ENCODE data around the gene ROBO1.

Gene ROBO1

GRCh38 chr3:78788839-78789238 is 979.0 kb downstream of the ROBO1 start:
- no peak for ATAC-seq (ENCODE audit: insufficient read depth, low read depth)
- H4K20me1 ChIP-seq (ENCODE audit: insufficient read depth, low read length) = no peaks in the 10 kb centered on the region
- H3K4me3 ChIP-seq (ENCODE audit: low read depth in 1 of 2, low read length in 2 of 2) = no peak overlapping the region
- H3K36me3 ChIP-seq (ENCODE audit: insufficient read depth, low read length) = no peaks in the 10 kb centered on the region
- no peaks in the 10 kb centered on the region for H3K27me3 ChIP-seq (ENCODE audit: insufficient read depth, low read length, poor library complexity)
- no peak overlapping the region for H2AFZ ChIP-seq (ENCODE audit: low read depth, low read length)
- no peaks in the 10 kb centered on the region for H3K9me3 ChIP-seq (ENCODE audit: insufficient read depth, low read length, severe bottlenecking)
- TF ChIP-seq CTCF (IDR thresholded peaks at IDR 0.05; ENCODE audit: borderline replicate concordance, extremely low read depth, low read length, poor library complexity, severe bottlenecking) = no peak
- no peak for TF ChIP-seq EZH2 (IDR thresholded peaks at IDR 0.05; ENCODE audit: borderline replicate concordance, low read depth, low read length, severe bottlenecking)
- no peak overlapping the region for H3K4me2 ChIP-seq (ENCODE audit: insufficient read depth, low read length)
- no peaks in the 10 kb centered on the region for H3K79me2 ChIP-seq (ENCODE audit: insufficient read depth, low read length)
- no peaks in the 10 kb centered on the region for H3K4me1 ChIP-seq (ENCODE audit: insufficient read depth, low read length)
- no peak overlapping the region for H3K27ac ChIP-seq (ENCODE audit: low read length)
- no peak for DNase-seq
- no peak overlapping the region for H3K9ac ChIP-seq (ENCODE audit: low read depth, low read length)

- Histone ChIP-seq H3K4me3 (ENCODE audit: low read depth in 1 of 2, low read length in 2 of 2) (no peak overlapping the region), H3K36me3 (ENCODE audit: insufficient read depth, low read length) (no peaks in the 10 kb centered on the region), H4K20me1 (ENCODE audit: insufficient read depth, low read length) (no peaks in the 10 kb centered on the region), H3K9ac (ENCODE audit: low read depth, low read length) (no peak overlapping the region), H2AFZ (ENCODE audit: low read depth, low read length) (no peak overlapping the region), H3K79me2 (ENCODE audit: insufficient read depth, low read length) (no peaks in the 10 kb centered on the region), H3K4me2 (ENCODE audit: insufficient read depth, low read length) (no peak overlapping the region), H3K27ac (ENCODE audit: low read length) (no peak overlapping the region), H3K4me1 (ENCODE audit: insufficient read depth, low read length) (no peaks in the 10 kb centered on the region), H3K9me3 (ENCODE audit: insufficient read depth, low read length, severe bottlenecking) (no peaks in the 10 kb centered on the region), H3K27me3 (ENCODE audit: insufficient read depth, low read length, poor library complexity) (no peaks in the 10 kb centered on the region)
- no peak for DNase-seq
- ATAC-seq (ENCODE audit: insufficient read depth, low read depth) = no peak
- TF ChIP-seq CTCF (IDR thresholded peaks at IDR 0.05; ENCODE audit: borderline replicate concordance, extremely low read depth, low read length, poor library complexity, severe bottlenecking) (no peak), EZH2 (IDR thresholded peaks at IDR 0.05; ENCODE audit: borderline replicate concordance, low read depth, low read length, severe bottlenecking) (no peak)
These were observed 982.8 kb downstream of the ROBO1 start for GRCh38 chr3:78785004-78785403.

- no peak for TF ChIP-seq CTCF (IDR thresholded peaks at IDR 0.05; ENCODE audit: borderline replicate concordance, extremely low read depth, low read length, poor library complexity, severe bottlenecking)
- no peak for TF ChIP-seq EZH2 (IDR thresholded peaks at IDR 0.05; ENCODE audit: borderline replicate concordance, low read depth, low read length, severe bottlenecking)
- H3K4me2 ChIP-seq (ENCODE audit: insufficient read depth, low read length) = no peak overlapping the region
- no peak overlapping the region for H2AFZ ChIP-seq (ENCODE audit: low read depth, low read length)
- no peak overlapping the region for H3K4me3 ChIP-seq (ENCODE audit: low read depth in 1 of 2, low read length in 2 of 2)
- H3K27me3 ChIP-seq (ENCODE audit: insufficient read depth, low read length, poor library complexity) = no peaks in the 10 kb centered on the region
- ATAC-seq (ENCODE audit: insufficient read depth, low read depth) (no peak), DNase-seq (no peak)
- H4K20me1 ChIP-seq (ENCODE audit: insufficient read depth, low read length) = no peaks in the 10 kb centered on the region
- H3K36me3 ChIP-seq (ENCODE audit: insufficient read depth, low read length) = no peaks in the 10 kb centered on the region
- no peaks in the 10 kb centered on the region for H3K9me3 ChIP-seq (ENCODE audit: insufficient read depth, low read length, severe bottlenecking)
- H3K9ac ChIP-seq (ENCODE audit: low read depth, low read length) = no peak overlapping the region
- H3K27ac ChIP-seq (ENCODE audit: low read length) = no peak overlapping the region
- no peaks in the 10 kb centered on the region for H3K79me2 ChIP-seq (ENCODE audit: insufficient read depth, low read length)
- no peaks in the 10 kb centered on the region for H3K4me1 ChIP-seq (ENCODE audit: insufficient read depth, low read length)
These were observed 986.4 kb downstream of the ROBO1 start for GRCh38 chr3:78781351-78781750.
